ENCODE measurements around the gene TRIM27.
"Not testable (repeated sequence)": the region's sequence is repeated elsewhere in the genome, so short reads cannot be mapped to it uniquely, and the experiment has no call there.

Gene TRIM27

GRCh38 chr6:28923318-28924102 lies at the start of gene TRIM27:
TRIM27 (minus strand) TSS chr6:28923985; CDS start chr6:28923632, 353 bp downstream.
- peak; percentile 77 for DNase-seq

- DNase-seq, result not testable (repeated sequence)
Observed at GRCh38 chr6:28970056-28970455, 46.3 kb upstream of the TRIM27 start.

- DNase-seq, result no peak
Observed at GRCh38 chr6:28969129-28969528, 45.3 kb upstream of the TRIM27 start.

- no peak for DNase-seq
Observed at GRCh38 chr6:28968476-28968875, 44.7 kb upstream of the TRIM27 start.

GRCh38 chr6:28965706-28966105 lies 41.9 kb upstream of the TRIM27 start:
- DNase-seq, result no peak

- no peak for DNase-seq
Observed at GRCh38 chr6:28960846-28961500, 37.2 kb upstream of the TRIM27 start.

- DNase-seq, result not testable (repeated sequence)
Observed at GRCh38 chr6:28958561-28959243, 34.9 kb upstream of the TRIM27 start.

- not testable (repeated sequence) for DNase-seq
Observed at GRCh38 chr6:28957795-28958314, 34.1 kb upstream of the TRIM27 start.

- no peak for DNase-seq
Observed at GRCh38 chr6:28956331-28956730, 32.5 kb upstream of the TRIM27 start.

- no peak for DNase-seq
Observed at GRCh38 chr6:28953585-28954258, 29.9 kb upstream of the TRIM27 start.

GRCh38 chr6:28953039-28953584 lies 29.3 kb upstream of the TRIM27 start:
- DNase-seq, result peak; percentile 31

- DNase-seq, result not testable (repeated sequence)
Observed at GRCh38 chr6:28949656-28950195, 25.9 kb upstream of the TRIM27 start.

GRCh38 chr6:28948782-28949486 lies 25.1 kb upstream of the TRIM27 start:
- DNase-seq, result no peak

- DNase-seq, result no peak
Observed at GRCh38 chr6:28947831-28948270, 24.1 kb upstream of the TRIM27 start.

GRCh38 chr6:28947067-28947765 lies 23.4 kb upstream of the TRIM27 start:
- no peak for DNase-seq

- DNase-seq, result no peak
Observed at GRCh38 chr6:28945349-28945748, 21.6 kb upstream of the TRIM27 start.

GRCh38 chr6:28944412-28944865 lies 20.7 kb upstream of the TRIM27 start:
- DNase-seq, result peak; percentile 37

- DNase-seq, result peak; percentile 67
Observed at GRCh38 chr6:28943557-28944411, 20.0 kb upstream of the TRIM27 start.

GRCh38 chr6:28943223-28943556 lies 19.4 kb upstream of the TRIM27 start:
- DNase-seq, result no peak

Data from DMS153 (cell line).